DOHH2 (cell line): ENCODE data around the gene TMEM141.
"Not testable (repeated sequence)": the region's sequence is repeated elsewhere in the genome, so short reads cannot be mapped to it uniquely, and the experiment has no call there.

Experiments used
- H3F3A ChIP-seq: fragments of 200-600 bp; sonication (generic), shearing (Covaris generic); 2 replicates; pipeline ENCODE4 v1.6.0; 2016; ENCODE audit warnings: antibody characterized with exemption, mild to moderate bottlenecking; ENCODE audit not compliant: control insufficient read depth, insufficient read depth
- H3K27ac ChIP-seq: fragments of 200-600 bp; sonication (generic); 2 replicates; pipeline ENCODE4 v1.5.1; 2014; ENCODE audit warnings: low read depth, mild to moderate bottlenecking, low read length, moderate library complexity
- H3K27me3 ChIP-seq: fragments of 200-600 bp; sonication (generic); 2 replicates; pipeline ENCODE4 v1.6.1; 2014; ENCODE audit warnings: mild to moderate bottlenecking, low read length, mixed read lengths; ENCODE audit not compliant: control insufficient read depth
- H3K36me3 ChIP-seq: fragments of 200-600 bp; sonication (generic); 2 replicates; pipeline ENCODE4 v1.6.1; 2014; ENCODE audit warnings: mild to moderate bottlenecking, low read length, moderate library complexity, mixed read lengths; ENCODE audit not compliant: control insufficient read depth
- H3K4me1 ChIP-seq: fragments of 200-600 bp; sonication (generic); 2 replicates; pipeline ENCODE4 v1.6.1; 2014; ENCODE audit warnings: mild to moderate bottlenecking, low read length, mixed read lengths; ENCODE audit not compliant: control insufficient read depth
- H3K4me2 ChIP-seq: fragments of 200-600 bp; sonication (generic); 2 replicates; pipeline ENCODE4 v1.6.0; 2014; ENCODE audit warnings: mild to moderate bottlenecking, low read length, moderate library complexity
- H3K4me3 ChIP-seq: fragments of 200-600 bp; sonication (generic); 2 replicates; pipeline ENCODE4 v1.5.1; 2014; ENCODE audit warnings: mild to moderate bottlenecking, low read length, mixed read lengths
- H3K79me2 ChIP-seq: fragments of 200-600 bp; sonication (generic); 2 replicates; pipeline ENCODE4 v1.6.1; 2014; ENCODE audit warnings: mild to moderate bottlenecking, low read length, mixed read lengths; ENCODE audit not compliant: control insufficient read depth
- H3K9me2 ChIP-seq: fragments of 200-600 bp; sonication (generic); replicated peaks from 2 replicates; pipeline ENCODE4 v1.6.1; 2014; ENCODE audit warnings: mild to moderate bottlenecking, low read length, mixed read lengths; ENCODE audit not compliant: control insufficient read depth
- H3K9me3 ChIP-seq: fragments of 200-600 bp; sonication (generic); 2 replicates; pipeline ENCODE4 v1.6.1; 2014; ENCODE audit warnings: antibody characterized with exemption, low read length, mixed read lengths; ENCODE audit not compliant: control insufficient read depth, insufficient read depth
- H4K20me1 ChIP-seq: fragments of 200-600 bp; sonication (generic); 2 replicates; pipeline ENCODE4 v1.6.0; 2014; ENCODE audit warnings: low read depth, mild to moderate bottlenecking, antibody characterized with exemption, low read length, moderate library complexity; ENCODE audit not compliant: control insufficient read depth, insufficient read depth
- EZH2phosphoT487 ChIP-seq: fragments of 200-600 bp; sonication (generic); IDR thresholded peaks from 2 replicates; pipeline ENCODE4 v1.6.1; 2017; ENCODE audit warnings: borderline replicate concordance, mild to moderate bottlenecking, antibody characterized with exemption, low read length, moderate library complexity, mixed read lengths
- TF ChIP-seq, protein P1 (sequence below): fragments of 200-600 bp; sonication (generic); IDR thresholded peaks from one replicate; pipeline ENCODE4 v1.5.1; 2014; ENCODE audit warnings: antibody characterized with exemption, mild to moderate bottlenecking, low read depth, low read length; ENCODE audit not compliant: poor library complexity, severe bottlenecking

Gene TMEM141

DNA sequence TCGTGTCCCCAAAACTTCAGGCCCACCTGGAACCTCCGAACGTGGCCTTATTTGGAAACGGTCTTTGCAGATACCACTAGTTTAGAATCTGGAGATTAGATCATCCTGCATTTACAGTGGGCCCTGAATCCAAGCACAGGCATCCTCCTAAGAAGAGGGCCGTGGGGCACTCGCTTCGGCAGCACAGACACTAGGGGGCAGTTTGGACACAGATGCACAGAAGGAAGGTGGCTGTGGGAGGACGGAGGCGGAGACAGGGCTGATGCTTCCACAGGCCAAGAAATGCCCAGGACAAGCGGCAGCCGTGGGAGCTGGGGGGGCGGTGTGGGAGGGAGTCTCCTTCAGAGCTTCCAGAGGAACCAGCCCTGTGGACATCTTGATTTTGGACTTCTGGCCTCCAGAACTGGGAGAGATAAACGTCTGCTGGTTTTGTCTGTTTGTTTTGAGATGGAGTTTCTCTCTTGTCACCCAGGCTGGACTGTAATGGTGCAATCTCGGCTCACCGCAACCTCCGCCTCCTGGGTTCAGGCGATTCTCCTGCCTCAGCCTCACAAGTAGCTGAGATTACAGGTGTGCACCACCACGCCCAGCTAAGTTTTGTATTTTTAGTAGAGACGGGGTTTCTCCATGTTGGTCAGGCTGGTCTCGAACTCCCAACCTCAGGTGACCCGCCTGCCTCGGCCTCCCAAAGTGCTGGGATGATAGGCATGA, 30.2 kb upstream of the TMEM141 start:
- H3K27ac ChIP-seq, H4K20me1 ChIP-seq: not testable (repeated sequence)
- H3K4me1 ChIP-seq = peaks cover 42% of the 10 kb centered on the region

DNA sequence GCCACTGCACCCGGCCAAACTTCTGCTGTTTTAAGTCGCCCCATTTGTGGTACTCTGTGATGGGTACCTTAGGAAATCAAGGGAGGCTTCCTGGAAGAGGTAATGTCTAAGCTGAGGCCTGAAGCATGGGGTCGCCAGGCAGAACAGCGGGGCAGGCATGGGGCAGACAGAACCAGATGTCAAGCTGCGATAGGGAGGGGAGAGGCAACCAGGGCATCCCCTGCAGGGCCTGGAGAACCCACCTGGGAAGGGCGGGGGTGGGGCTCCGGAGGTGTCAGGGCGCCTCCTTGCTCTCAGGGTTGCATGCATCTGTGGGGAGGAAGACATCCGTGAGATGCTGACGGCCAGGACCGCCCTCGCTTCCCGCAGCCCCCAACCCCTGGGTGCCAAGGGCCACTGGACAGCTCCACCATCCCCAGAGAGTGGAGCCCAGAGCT, 29.6 kb upstream of the TMEM141 start:
- H3K27me3 ChIP-seq = peaks cover 15% of the 10 kb centered on the region
- no peaks in the 10 kb centered on the region for H4K20me1 ChIP-seq
- H3K36me3 ChIP-seq = no peaks in the 10 kb centered on the region
- TF ChIP-seq EZH2phosphoT487 = no peak
- TF ChIP-seq, protein P1, sequence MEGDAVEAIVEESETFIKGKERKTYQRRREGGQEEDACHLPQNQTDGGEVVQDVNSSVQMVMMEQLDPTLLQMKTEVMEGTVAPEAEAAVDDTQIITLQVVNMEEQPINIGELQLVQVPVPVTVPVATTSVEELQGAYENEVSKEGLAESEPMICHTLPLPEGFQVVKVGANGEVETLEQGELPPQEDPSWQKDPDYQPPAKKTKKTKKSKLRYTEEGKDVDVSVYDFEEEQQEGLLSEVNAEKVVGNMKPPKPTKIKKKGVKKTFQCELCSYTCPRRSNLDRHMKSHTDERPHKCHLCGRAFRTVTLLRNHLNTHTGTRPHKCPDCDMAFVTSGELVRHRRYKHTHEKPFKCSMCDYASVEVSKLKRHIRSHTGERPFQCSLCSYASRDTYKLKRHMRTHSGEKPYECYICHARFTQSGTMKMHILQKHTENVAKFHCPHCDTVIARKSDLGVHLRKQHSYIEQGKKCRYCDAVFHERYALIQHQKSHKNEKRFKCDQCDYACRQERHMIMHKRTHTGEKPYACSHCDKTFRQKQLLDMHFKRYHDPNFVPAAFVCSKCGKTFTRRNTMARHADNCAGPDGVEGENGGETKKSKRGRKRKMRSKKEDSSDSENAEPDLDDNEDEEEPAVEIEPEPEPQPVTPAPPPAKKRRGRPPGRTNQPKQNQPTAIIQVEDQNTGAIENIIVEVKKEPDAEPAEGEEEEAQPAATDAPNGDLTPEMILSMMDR = no peak
- no peaks in the 10 kb centered on the region for H3K79me2 ChIP-seq
- H3K27ac ChIP-seq = no peak overlapping the region
- peaks cover 3% of the 10 kb centered on the region; the same call in 1 of the 2 replicates for H3K9me3 ChIP-seq
- H3K4me1 ChIP-seq = peaks cover 44% of the 10 kb centered on the region
- no peak overlapping the region for H3K4me2 ChIP-seq
- no peak overlapping the region for H3K4me3 ChIP-seq
- no peaks in the 10 kb centered on the region; the same call in 1 of the 2 replicates for H3F3A ChIP-seq
- H3K9me2 ChIP-seq = no peaks in the 10 kb centered on the region

More for the DNA sequence above, 30.2 kb upstream of the TMEM141 start:
- H3K36me3 ChIP-seq, H3K4me2 ChIP-seq, H3K9me3 ChIP-seq, H3K79me2 ChIP-seq, H3K9me2 ChIP-seq, H3K4me3 ChIP-seq, H3F3A ChIP-seq: not testable (repeated sequence)
- TF ChIP-seq, protein P1 = peak; percentile 78
- peaks cover 15% of the 10 kb centered on the region for H3K27me3 ChIP-seq

DNA sequence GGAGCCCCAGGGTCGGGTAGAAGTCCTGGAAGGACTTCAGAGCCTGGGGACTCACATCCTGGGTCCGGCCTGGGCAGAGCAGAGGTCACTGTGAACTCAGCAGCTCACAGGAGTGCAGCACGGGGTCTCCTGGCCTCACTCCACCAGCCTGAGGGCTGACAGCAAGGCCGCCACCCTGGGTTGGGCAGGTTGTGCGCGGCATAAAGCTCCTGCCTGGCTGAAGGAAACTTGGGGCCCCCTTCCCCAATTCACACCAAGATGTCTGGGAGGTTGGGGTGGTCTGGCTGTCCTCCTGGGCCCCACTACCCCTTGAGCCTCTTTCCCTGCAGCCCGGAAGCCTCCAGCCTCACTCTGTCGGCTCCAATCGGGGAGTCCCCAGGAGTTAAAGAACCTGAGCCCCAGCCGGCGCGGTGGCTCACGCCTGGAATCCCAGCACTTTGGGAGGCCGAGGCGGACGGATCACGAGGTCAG, 28.9 kb upstream of the TMEM141 start:
- Histone ChIP-seq H4K20me1 (no peaks in the 10 kb centered on the region), H3K4me3 (no peak overlapping the region)

More for the DNA sequence above, 28.9 kb upstream of the TMEM141 start:
- TF ChIP-seq EZH2phosphoT487 = no peak
- TF ChIP-seq, protein P1 = no peak
- Histone ChIP-seq H3K9me3 (no peaks in the 10 kb centered on the region), H3K27ac (no peak overlapping the region), H3K4me1 (peaks cover 49% of the 10 kb centered on the region), H3K36me3 (no peaks in the 10 kb centered on the region), H3K27me3 (peaks cover 15% of the 10 kb centered on the region), H3F3A (peaks cover 3% of the 10 kb centered on the region), H3K4me2 (no peak overlapping the region), H3K9me2 (no peaks in the 10 kb centered on the region), H3K79me2 (no peaks in the 10 kb centered on the region)
